C4-2B (cell line): Measurements from ENCODE around the gene BLACAT1.

Source experiments
- CTCF ChIP-seq: fragments of 450-650 bp; conservative IDR thresholded peaks from 2 replicates; pipeline ENCODE4 v1.5.1; 2017; ENCODE audit warnings: mild to moderate bottlenecking
- ZFX ChIP-seq: fragments of 450-650 bp; IDR thresholded peaks from 2 replicates; pipeline ENCODE4 v1.6.1; 2017

GRCh38 chr1:205444931-205445645, 10.8 kb downstream of the BLACAT1 start:
- TF ChIP-seq CTCF (no peak), ZFX (no peak)
